SK-N-MC (cell line): ENCODE measurements around the gene PPIL6.

Source experiments
- DNase-seq: peaks from one replicate; pipeline ENCODE4 v3.0.0-alpha.2; 2011; ENCODE audit warnings: low read depth, low spot score
- H3K27ac ChIP-seq: fragments of 200-600 bp; sonication (generic); 2 replicates; pipeline ENCODE4 v1.5.1; 2016; ENCODE audit warnings: mixed run types
- H3K36me3 ChIP-seq: fragments of 200-600 bp; sonication (generic); 2 replicates; pipeline ENCODE4 v1.6.1; 2017; ENCODE audit warnings: antibody characterized with exemption, low read length, mixed read lengths; ENCODE audit not compliant: insufficient read depth
- H3K4me3 ChIP-seq: fragments of 200-600 bp; sonication (generic); 2 replicates; pipeline ENCODE4 v1.5.1; 2016
- H3K9ac ChIP-seq: fragments of 200-600 bp; sonication (generic); 2 replicates; pipeline ENCODE4 v1.8.0; 2017; ENCODE audit warnings: mixed run types, mixed read lengths; ENCODE audit not compliant: insufficient read length
- H3K9me3 ChIP-seq: fragments of 200-600 bp; sonication (generic); 2 replicates; pipeline ENCODE4 v1.6.1; 2017; ENCODE audit warnings: low read depth, mild to moderate bottlenecking, antibody characterized with exemption, low read length, moderate library complexity, mixed read lengths
- EZH2 ChIP-seq: fragments of 200-600 bp; sonication (generic); IDR thresholded peaks from one replicate; pipeline ENCODE4 v1.6.1; 2017; ENCODE audit warnings: antibody characterized with exemption
- FOXP2 ChIP-seq: optimal IDR thresholded peaks from 2 replicates; pipeline ENCODE3; 2011; ENCODE audit warnings: mild to moderate bottlenecking, moderate library complexity; ENCODE audit not compliant: insufficient read depth; ENCODE audit errors: extremely low read length, control extremely low read depth
- POLR2AphosphoS5 ChIP-seq: IDR thresholded peaks from 2 replicates; pipeline ENCODE4 v1.6.1; 2012; ENCODE audit warnings: mild to moderate bottlenecking, low read depth, low read length, borderline replicate concordance

PPIL6 gene

DNA sequence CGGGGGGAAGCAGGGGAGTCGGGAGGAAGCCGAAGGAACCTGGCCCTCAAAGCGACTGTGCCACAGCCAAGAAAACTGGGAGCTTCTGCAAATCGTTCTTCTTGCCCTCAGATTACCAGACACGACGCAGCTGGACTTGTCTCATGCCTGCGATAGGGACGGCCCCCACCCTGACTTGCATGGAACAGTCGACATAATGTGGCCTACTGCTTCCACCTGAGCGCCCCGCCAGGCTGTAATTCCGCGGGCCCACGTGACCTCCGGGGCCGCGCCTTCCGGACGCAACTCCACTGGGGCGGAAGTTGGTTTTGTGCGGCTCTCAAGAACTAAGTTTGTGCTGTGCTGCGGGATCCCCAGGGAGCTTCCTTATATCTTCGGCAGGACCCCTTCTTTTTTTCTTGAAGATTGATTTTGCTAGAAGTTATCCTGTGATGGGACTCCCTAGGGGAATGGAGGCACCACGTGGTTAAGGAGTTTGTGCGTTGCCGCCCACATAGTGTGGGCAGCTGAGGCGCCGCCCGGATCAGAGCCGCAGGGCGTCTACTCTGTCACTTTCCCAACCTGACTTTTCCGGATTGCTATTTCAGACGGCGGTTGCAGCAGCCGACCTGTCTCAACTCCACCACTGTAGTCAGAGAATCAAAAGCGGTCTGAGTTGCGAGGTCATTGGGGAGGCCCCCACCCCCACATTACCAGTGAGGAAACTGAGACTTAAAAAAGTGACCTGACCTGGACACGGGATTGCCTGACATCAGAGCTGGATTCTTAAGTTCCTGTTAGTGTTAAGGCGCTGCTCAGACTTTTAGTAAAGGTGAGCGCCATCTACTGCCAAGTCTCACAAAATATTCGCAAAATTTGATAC is 57.6 kb downstream of the PPIL6 start:
- peak overlapping the region; percentile 95 for H3K27ac ChIP-seq
- TF ChIP-seq FOXP2 (peak; percentile 53), EZH2 (no peak), POLR2AphosphoS5 (no peak; the same call in none of the 2 replicates)
- H3K9ac ChIP-seq = peak overlapping the region; percentile 86
- peak; percentile 89 for DNase-seq
- H3K36me3 ChIP-seq = peaks cover 12% of the 10 kb centered on the region
- H3K4me3 ChIP-seq = peak overlapping the region; percentile 96
- no peaks in the 10 kb centered on the region for H3K9me3 ChIP-seq

DNA sequence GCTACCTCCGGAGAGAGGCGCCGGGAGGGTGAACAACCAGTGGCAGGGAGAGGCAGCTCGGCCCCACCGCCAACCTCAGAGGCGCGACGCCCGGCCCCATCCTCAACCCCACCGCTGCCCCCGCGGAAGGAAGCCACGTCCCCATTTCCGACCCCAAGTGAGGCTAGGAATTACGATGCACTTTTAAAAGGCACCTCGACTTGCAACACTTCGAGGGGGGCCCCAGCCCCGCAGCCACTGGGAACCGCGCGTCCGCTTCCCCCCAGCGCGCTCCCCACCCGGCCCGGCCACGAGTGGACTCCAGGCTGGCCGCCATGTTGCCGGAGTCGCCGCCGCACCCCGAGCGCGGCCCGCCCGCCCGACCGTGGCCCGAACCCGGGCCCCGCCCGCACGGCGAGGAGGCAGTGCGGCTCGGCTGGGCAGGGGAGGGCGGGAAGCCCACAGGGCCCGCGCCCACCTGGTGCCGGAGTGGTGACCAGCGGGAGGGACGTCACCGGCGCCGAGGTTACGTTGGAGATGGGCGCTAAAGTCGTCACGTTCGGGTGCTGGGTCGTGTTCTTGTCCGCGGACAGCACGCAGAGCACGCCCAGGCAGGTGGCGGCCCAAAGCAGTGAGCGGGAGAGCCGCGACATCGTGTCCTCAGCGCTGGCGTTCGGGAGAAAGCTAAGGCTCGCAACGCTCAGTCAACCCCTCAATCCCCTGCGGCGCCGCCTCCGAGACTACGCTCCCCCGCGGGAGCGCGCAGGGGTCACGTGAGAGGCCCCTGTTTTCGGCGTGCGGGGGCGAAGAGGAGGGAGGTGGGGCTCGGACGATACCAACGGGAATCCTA is 58.5 kb downstream of the PPIL6 start, which contains the start of gene CD164:
CD164 (minus strand) TSS at position 721 of the 829 bp plus-strand sequence; CDS start at position 632, 89 bp downstream.
- Histone ChIP-seq H3K9ac (peak within 1 kb of the TSS; percentile 86), H3K4me3 (peak within 1 kb of the TSS; percentile 96), H3K36me3 (peaks cover 20% of the 10 kb centered on the region), H3K27ac (peak within 1 kb of the TSS; percentile 95), H3K9me3 (no peaks in the 10 kb centered on the region)
- peak; percentile 89 for TF ChIP-seq POLR2AphosphoS5
- no peak for TF ChIP-seq EZH2
- TF ChIP-seq FOXP2 = peak; percentile 33
- DNase-seq = no peak

DNA sequence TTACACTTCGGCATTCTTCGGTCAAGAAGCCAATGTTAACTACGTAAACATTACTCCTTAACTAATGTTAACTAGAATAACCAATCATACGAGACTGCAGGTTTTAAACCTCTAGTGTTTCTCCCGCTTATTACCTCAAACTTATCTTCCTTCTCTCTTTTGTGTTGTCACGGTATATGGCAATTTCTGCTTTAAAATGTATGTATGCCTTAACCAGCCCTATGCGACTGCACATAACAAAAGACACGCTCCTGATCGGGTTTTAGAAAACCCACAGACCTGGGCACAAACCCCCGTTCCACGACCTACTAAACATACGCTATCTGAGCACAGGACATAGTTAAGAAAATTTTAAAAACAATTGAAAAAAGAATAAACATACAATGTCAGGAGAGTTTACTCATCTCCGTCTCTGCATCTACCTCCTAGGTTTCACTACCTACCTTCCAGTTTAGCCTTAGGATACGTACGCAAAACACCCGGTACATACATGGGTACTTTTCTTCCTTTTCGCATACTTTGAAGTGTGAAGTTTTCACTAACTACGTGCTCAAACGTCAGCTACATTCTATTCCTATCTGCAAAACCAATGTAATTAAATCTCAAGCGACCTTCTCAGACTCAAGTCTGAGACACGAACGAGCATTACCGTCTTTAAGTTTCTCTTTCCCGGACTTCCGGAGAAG is 59.2 kb downstream of the PPIL6 start:
- no peak for DNase-seq
- Histone ChIP-seq H3K36me3 (peaks cover 28% of the 10 kb centered on the region), H3K27ac (no peak overlapping the region; the same call in 1 of the 2 replicates), H3K4me3 (peak overlapping the region; percentile 96), H3K9me3 (no peaks in the 10 kb centered on the region), H3K9ac (peak overlapping the region; percentile 86)
- no peak for TF ChIP-seq POLR2AphosphoS5
- no peak for TF ChIP-seq FOXP2
- no peak for TF ChIP-seq EZH2

DNA sequence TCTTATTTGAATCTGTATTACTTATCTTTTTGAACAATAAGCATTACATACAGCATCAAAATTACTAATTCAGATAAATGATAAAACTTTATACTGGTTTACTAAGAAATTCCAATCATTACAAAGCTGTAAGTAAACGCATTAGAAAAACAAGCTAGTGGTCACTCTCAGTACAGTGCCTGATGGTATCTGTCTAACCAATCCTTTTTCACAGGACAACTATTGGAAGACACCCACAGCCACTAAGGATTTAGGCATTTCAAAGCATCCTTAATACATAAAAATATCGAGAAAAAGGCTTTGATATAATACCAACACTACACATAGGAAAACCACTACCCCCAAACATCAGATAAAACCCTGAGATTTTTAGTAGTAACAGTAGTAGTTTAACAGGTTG is 60.7 kb downstream of the PPIL6 start:
- H3K4me3 ChIP-seq = peak overlapping the region; percentile 96
- H3K36me3 ChIP-seq = peaks cover 42% of the 10 kb centered on the region
- DNase-seq = no peak
- no peak overlapping the region for H3K27ac ChIP-seq
- peak overlapping the region; percentile 86 for H3K9ac ChIP-seq
- no peaks in the 10 kb centered on the region for H3K9me3 ChIP-seq
- TF ChIP-seq POLR2AphosphoS5 (no peak), EZH2 (no peak), FOXP2 (no peak)

DNA sequence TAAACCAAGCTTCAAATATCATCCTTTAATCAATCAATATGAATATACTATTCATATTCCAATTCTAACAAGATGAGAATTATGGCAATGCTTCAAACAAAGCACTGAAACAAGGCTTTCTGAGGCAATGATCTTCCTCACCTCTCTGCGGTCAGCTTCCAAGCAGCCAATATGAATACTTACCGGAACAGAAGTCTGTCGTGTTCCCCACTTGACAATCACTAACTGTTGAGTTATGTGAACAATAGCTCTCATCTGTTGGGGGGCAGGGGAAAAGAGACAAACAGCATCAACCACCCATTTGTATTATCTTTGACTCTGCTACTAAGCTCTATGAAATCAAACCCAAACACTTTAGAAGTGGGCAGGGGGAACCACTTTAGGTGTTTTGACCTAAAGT is 62.7 kb downstream of the PPIL6 start:
- Histone ChIP-seq H3K9me3 (no peaks in the 10 kb centered on the region), H3K36me3 (peaks cover 60% of the 10 kb centered on the region), H3K4me3 (no peak overlapping the region), H3K9ac (no peak overlapping the region), H3K27ac (no peak overlapping the region)
- DNase-seq = no peak
- TF ChIP-seq FOXP2 = no peak
- no peak for TF ChIP-seq EZH2
- TF ChIP-seq POLR2AphosphoS5 = no peak

DNA sequence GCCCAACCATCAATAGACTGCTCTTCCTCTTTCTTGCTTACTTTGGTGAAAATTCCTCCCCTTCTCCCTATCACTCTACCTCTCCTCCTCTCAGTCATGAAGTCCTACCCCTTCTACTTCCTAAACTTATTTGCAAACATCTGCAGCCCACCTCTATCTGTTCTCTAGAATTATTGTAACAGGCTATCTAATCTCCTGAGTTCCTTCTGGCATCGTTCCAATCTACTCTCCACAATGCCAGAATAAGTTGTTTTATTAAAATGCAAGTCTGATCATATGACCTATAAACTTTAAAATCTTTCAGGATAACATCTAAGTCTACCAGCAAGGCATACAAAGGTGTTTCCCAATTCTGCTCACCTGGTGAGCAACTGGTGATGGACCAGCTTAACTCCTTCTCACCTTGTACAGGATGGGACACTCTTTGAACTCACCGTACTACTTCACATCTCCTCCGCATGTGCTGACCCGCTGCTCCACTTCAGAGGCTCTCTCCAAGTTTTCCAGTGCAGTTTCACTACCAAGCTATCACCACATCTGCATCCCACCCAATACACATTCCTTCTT is 66.0 kb downstream of the PPIL6 start:
- DNase-seq = no peak
- Histone ChIP-seq H3K4me3 (no peak overlapping the region), H3K36me3 (peaks cover 89% of the 10 kb centered on the region), H3K27ac (no peak overlapping the region), H3K9me3 (no peaks in the 10 kb centered on the region), H3K9ac (no peak overlapping the region)
- no peak for TF ChIP-seq FOXP2

DNA sequence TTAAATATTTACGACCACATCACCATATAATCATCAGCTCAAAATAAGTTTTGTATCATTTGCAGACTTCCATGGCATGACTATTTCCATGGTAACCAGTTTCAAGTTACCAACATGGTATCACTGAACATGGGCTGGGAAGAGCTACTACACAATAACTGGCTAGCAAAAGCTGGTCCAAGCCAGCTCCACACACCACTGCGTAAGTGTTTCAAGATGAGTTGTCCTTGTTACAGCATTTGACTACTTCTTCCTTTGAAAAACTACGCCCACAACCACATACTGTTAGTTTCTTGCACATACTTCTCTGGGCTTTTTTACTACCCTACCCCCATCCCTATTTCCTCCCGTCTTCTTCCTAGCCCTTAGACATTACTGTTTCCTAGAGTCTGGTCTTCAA is 66.7 kb downstream of the PPIL6 start:
- no peak overlapping the region for H3K9ac ChIP-seq
- no peak for TF ChIP-seq FOXP2
- TF ChIP-seq POLR2AphosphoS5 = no peak
- TF ChIP-seq EZH2 = no peak
- no peak for DNase-seq
- peaks cover 89% of the 10 kb centered on the region for H3K36me3 ChIP-seq
- no peak overlapping the region for H3K4me3 ChIP-seq
- no peak overlapping the region for H3K27ac ChIP-seq
- H3K9me3 ChIP-seq = no peaks in the 10 kb centered on the region

DNA sequence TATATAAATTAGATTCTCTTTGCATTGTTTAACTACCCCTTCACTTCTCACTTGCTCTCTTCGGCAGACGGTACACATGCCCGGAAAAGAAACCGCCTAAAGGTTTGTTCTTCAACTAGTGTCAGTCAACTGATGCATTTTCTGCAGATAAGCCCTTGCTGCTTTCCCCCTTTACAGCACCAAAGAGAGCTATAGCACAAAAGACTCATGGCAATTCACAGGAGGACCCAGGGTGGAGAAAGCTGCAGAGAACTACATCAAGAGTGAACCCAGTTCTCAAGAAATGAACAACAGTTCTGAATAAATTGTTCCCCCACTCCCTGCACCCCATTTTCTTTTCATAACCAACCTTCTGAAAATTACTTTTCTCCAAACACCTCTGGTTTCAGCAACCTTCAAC is 67.1 kb downstream of the PPIL6 start:
- DNase-seq = no peak
- no peak overlapping the region for H3K4me3 ChIP-seq

More for the DNA sequence above, 67.1 kb downstream of the PPIL6 start:
- H3K27ac ChIP-seq = no peak overlapping the region
- H3K36me3 ChIP-seq = peaks cover 92% of the 10 kb centered on the region
- no peak for TF ChIP-seq FOXP2
- no peak for TF ChIP-seq POLR2AphosphoS5
- no peak for TF ChIP-seq EZH2
- no peak overlapping the region for H3K9ac ChIP-seq
- H3K9me3 ChIP-seq = no peaks in the 10 kb centered on the region
